22Rv1 (cell line): ENCODE data around the gene BEX4.
"Not testable (repeated sequence)": the region's sequence is repeated elsewhere in the genome, so short reads cannot be mapped to it uniquely, and the experiment has no call there.

Experiments
- H3K27ac ChIP-seq: fragments of 450-650 bp; 2 replicates; pipeline ENCODE4 v1.5.1; 2017
- CTCF ChIP-seq: fragments of 450-650 bp; IDR thresholded peaks from 2 replicates; pipeline ENCODE4 v1.5.1; 2017; ENCODE audit warnings: mild to moderate bottlenecking
- ZFX ChIP-seq: fragments of 450-650 bp; IDR thresholded peaks from 2 replicates; pipeline ENCODE4 v1.6.1; 2017; ENCODE audit warnings: antibody characterized with exemption, borderline replicate concordance

The BEX4 gene

GRCh38 chrX:103215425-103215991 lies 600 bp downstream of the BEX4 start:
- no peak overlapping the region for H3K27ac ChIP-seq
- TF ChIP-seq ZFX (no peak), CTCF (no peak)

DNA sequence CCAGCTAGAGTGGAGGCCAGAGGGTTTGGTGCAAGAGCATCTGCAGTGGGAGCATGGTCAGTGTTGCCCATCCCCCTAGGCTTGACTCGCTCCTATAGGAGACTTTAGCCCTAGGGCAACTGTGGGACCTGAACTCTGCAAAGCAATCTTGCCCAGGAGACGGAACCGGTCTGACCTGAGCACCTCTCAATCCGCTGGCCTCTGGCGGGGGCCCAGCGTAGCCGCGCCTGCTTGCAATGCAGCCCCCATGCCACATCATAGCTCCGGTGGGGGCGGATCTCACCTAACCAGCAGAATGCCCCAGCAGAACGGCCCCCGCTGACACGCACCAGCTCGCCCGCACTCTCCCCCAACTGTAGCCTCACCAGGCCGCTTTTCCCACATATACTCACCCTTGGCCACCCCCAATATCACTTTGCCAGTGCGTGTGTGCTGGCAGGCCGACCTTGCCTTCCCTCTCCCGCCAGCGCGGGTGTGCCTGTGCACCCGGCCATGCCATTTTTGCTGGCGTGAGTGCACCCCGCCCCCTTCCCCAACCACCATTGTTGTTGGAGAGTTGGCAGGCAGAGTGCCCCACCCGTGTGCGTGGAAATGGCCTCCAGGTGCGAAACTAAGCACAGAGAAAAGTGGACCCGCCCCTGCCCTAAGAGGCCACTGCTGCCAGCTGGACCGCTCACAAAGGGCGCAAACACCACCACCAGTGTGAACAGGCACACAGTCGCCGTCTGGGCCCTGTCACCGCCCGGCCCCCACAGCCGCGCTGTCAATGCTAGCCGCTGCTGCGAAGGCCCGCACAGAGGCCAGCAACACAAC lies 5.8 kb downstream of the BEX4 start:
- TF ChIP-seq ZFX (no peak), CTCF (no peak)
- no peak overlapping the region for H3K27ac ChIP-seq

- not testable (repeated sequence) for H3K27ac ChIP-seq
Measured at GRCh38 chrX:103225918-103226317, 11.0 kb downstream of the BEX4 start.

GRCh38 chrX:103233263-103233662 lies 18.4 kb downstream of the BEX4 start:
- TF ChIP-seq CTCF: no peak
- TF ChIP-seq ZFX: no peak
- H3K27ac ChIP-seq: no peak overlapping the region

DNA sequence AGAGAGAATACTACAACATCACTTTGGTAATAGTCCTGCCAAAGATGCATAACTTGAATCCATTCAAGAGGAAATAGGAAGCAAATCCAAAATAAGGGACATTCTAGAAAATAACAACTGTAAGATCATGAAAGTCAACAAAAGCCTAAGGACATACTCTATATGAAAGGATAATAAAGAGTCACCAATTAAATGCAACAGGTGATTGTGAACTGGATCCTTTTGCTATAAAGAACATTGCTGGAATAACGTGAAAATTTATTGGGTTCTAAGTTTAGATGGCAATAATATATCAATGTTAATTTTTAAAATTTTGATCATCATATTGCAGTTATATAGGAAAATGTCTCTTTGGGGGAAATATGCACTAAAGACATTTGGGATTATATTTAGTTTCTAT lies 20.0 kb downstream of the BEX4 start:
- TF ChIP-seq ZFX: no peak
- TF ChIP-seq CTCF: no peak
- no peak overlapping the region for H3K27ac ChIP-seq

DNA sequence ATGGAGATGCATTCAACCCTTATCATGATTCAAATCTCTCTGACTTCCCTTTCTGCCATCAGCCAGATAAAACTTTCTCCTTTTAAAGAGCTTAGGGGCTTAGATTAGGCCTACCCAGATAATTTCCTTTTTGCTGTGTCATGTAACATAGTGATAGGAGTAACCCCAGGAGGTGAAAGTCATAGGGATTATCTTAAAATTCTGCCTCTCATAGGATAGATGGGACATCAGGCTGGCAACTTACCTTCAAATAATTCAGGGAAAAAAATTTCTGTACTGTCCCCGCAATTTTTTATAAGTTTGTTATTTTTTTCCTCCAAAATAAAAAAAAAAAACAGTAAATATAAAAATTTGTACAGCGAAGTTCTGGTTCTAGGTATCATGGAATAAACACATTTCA lies 20.7 kb downstream of the BEX4 start:
- not testable (repeated sequence) for H3K27ac ChIP-seq

- TF ChIP-seq ZFX (no peak), CTCF (no peak)
- no peak overlapping the region for H3K27ac ChIP-seq
Measured at GRCh38 chrX:103236296-103236695, 21.4 kb downstream of the BEX4 start.

GRCh38 chrX:103240155-103240554 lies 25.2 kb downstream of the BEX4 start:
- H3K27ac ChIP-seq: no peak overlapping the region
- TF ChIP-seq CTCF (no peak), ZFX (no peak)
